Duodenal mucosa (tissue), 2 donors: ENCODE data around the gene CARS2.
"Not testable (repeated sequence)": the region's sequence is repeated elsewhere in the genome, so short reads cannot be mapped to it uniquely, and the experiment has no call there.

Source experiments
- H3K27ac ChIP-seq: one replicate; pipeline ENCODE4 v1.7.0; 2013; ENCODE audit warnings: low read depth, low read length
- H3K27me3 ChIP-seq, 2 donors: one replicate each; pipeline ENCODE4 v1.7.0; 2013; ENCODE audit warnings: low read length in 2 of 2, control low read depth in 1 of 2; ENCODE audit not compliant: insufficient read depth in 2 of 2, control insufficient read depth in 1 of 2
- H3K36me3 ChIP-seq, 2 donors: one replicate each; pipeline ENCODE4 v1.7.0; 2013; ENCODE audit warnings: low read length in 2 of 2, control low read depth in 1 of 2; ENCODE audit not compliant: insufficient read depth in 2 of 2, control insufficient read depth in 1 of 2
- H3K4me1 ChIP-seq, 2 donors: one replicate each; pipeline ENCODE4 v1.7.0; 2013; ENCODE audit warnings: low read length in 2 of 2, control low read depth in 1 of 2; ENCODE audit not compliant: insufficient read depth in 2 of 2, control insufficient read depth in 1 of 2
- H3K4me3 ChIP-seq, 2 donors: one replicate each; pipeline ENCODE4 v1.7.0; 2013; ENCODE audit warnings: low read length in 2 of 2, low read depth in 1 of 2
- H3K9ac ChIP-seq, 2 donors: one replicate each; pipeline ENCODE4 v1.7.0; 2013; ENCODE audit warnings: low read length in 2 of 2, low read depth in 1 of 2
- H3K9me3 ChIP-seq, 2 donors: one replicate each; pipeline ENCODE4 v1.7.0; 2013; ENCODE audit warnings: low read length in 2 of 2, control low read depth in 1 of 2; ENCODE audit not compliant: control insufficient read depth in 1 of 2

Gene CARS2

DNA sequence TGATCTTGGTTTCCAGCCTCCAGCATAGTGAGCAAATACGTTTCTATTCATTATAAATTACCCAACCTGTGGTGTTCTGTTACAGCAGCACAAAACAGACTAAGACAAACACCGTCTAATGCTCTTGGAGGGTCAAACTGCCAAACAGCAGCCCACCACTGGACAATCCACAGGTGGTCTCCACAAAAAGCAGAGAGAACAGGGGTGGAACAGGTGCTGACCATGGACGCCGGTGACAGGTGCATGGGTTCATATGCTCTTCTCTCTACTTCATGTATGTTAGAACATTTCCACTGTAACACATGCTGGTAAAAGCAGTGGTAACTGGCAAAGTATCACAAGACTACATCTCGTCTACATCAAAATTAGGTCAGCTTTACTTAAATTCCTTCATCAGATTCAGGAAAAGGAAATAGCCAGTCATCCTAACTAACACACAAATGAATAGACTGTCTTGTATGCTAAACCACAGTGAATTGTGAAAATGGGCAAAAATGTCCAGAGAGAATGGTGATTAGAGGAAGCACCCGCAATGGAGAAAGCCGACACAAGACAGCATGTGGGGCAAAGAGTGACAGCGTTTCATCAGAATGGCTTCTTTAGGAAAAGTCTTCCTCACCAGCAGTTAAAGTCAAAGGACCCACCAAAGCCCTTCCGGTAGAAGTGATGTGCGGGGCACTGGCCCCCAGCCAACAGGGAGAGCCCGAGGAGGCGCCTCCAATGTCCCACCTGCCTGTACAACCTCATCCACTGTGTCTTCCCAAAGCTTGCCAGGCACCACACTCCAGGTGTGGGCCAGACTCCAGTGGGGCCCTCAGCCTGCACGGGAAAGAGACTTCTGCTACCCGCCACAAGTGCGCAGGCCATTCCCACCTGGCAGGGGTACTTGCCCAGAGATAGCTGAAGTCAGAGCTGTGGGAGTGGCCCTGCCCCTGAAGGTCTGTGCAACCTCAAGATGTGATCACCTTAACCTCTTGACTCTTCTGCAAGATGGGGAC is 6.5 kb downstream of the CARS2 start:
- no peaks in the 10 kb centered on the region for H3K9me3 ChIP-seq
- no peak overlapping the region for H3K4me3 ChIP-seq
- peaks cover 0 to under 1% of the 10 kb centered on the region in 2 donors for H3K4me1 ChIP-seq
- H3K27ac ChIP-seq = no peak overlapping the region
- H3K9ac ChIP-seq = no peak overlapping the region
- H3K36me3 ChIP-seq = peaks cover 20 to 68% of the 10 kb centered on the region in 2 donors
- no peaks in the 10 kb centered on the region for H3K27me3 ChIP-seq

DNA sequence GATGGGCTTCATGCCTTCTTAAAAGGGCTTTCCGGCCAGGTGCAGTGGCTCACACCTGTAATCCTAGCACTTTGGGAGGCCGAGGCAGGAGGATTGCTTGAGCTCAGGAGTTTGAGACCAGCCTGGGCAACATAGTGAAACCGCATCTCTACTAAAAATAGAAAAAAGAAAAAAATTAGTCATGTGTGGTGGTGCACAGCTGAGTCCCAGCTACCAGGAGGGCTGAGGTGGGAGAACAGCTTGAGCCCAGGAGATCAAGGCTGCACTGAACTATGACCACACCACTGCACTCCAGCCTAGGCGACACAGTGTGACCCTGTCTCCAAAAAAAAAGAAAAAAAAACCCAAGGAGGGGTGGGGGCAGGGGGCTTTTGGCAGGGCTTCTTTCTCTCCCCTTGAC is 7.2 kb downstream of the CARS2 start:
- Histone ChIP-seq H3K4me3 (no peak overlapping the region), H3K27me3 (no peaks in the 10 kb centered on the region), H3K27ac (no peak overlapping the region), H3K9me3 (no peaks in the 10 kb centered on the region), H3K4me1 (no peaks in the 10 kb centered on the region), H3K36me3 (peaks cover 17 to 66% of the 10 kb centered on the region in 2 donors), H3K9ac (no peak overlapping the region)

DNA sequence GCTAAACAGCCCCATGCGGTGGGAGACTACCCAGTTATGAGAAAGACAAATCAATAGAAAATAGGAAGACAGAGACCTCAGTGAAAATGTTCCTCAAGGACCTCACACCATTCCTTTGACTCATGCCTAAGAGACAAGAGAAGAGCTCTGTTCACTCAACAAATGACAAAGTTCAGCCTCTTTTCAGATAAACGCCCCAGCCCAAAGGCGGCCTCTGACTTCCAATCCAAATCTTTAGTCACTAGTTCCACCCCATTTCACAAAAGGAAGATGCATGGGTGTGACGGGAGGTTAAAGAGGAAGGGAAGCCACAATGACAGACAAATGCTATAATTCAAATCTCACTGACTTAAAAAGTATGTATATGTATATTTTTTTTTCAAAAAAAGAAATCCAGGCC is 8.1 kb downstream of the CARS2 start:
- no peak overlapping the region for H3K27ac ChIP-seq
- H3K9me3 ChIP-seq = no peaks in the 10 kb centered on the region
- H3K4me1 ChIP-seq = no peaks in the 10 kb centered on the region
- peaks cover 17 to 62% of the 10 kb centered on the region in 2 donors for H3K36me3 ChIP-seq
- H3K4me3 ChIP-seq = no peak overlapping the region
- H3K9ac ChIP-seq = no peak overlapping the region
- no peaks in the 10 kb centered on the region for H3K27me3 ChIP-seq

DNA sequence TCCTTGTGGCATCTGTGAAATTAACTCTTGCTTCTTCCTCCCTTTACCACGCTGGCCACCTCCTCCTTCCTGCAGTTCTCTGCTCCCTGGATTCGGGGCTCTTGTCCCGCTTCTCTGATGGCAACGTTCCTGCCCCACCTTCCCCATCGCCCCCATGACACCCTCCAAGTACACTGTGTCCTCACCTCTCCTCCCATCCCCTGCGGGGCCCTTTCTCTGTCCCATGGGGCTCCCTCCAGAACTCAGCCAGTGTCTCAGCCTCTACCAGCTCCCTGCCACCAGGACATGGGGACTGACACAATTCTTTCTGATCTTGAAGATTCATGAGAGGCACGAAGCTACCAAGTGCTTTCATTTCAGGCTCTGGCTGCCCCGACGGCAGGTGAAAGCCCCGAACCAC is 9.1 kb downstream of the CARS2 start:
- no peak overlapping the region for H3K4me3 ChIP-seq
- H3K9ac ChIP-seq = no peak overlapping the region
- H3K4me1 ChIP-seq = no peaks in the 10 kb centered on the region
- H3K36me3 ChIP-seq = peaks cover 17 to 55% of the 10 kb centered on the region in 2 donors
- no peaks in the 10 kb centered on the region for H3K9me3 ChIP-seq
- no peaks in the 10 kb centered on the region for H3K27me3 ChIP-seq
- no peak overlapping the region for H3K27ac ChIP-seq

DNA sequence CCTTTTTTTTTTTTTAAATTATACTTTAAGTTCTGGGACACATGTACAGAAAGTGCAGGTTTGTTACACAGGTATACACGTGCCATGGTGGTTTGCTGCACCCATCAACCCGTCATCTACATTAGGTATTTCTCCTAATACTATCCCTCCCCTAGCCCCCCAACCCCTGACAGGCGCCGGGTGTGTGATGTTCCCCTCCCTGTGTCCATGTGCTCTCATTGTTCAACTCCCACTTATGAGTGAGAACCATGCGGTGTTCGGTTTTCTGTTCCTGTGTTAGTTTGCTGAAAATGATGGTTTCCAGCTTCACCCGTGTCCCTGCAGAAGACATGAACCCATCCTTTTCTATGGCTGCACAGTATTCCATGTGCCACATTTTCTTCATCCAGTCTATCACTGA is 10.1 kb downstream of the CARS2 start:
- H3K4me3 ChIP-seq, H3K9me3 ChIP-seq, H3K27me3 ChIP-seq, H3K27ac ChIP-seq, H3K4me1 ChIP-seq, H3K9ac ChIP-seq: not testable (repeated sequence)
- peaks cover 16 to 50% of the 10 kb centered on the region in 2 donors for H3K36me3 ChIP-seq

DNA sequence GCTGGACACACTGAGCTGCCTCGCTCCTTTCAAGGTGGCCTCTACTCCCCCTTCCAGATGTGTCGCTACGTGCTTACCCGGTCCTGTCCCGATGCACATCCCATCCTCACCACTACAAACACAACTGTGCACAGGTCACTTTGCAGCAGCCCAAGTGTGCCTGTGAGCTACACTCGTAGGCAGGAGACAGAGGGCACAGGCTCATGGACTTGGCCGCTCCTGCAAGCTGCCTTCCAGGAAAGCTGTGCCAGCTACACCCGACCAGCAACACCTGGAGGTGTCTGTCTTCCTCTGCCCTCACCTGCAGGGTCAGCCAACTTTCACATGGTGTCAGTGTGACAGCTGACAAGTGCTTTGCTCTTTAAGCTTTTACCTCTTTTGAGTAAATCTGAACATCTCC is 15.4 kb downstream of the CARS2 start:
- H3K36me3 ChIP-seq = peaks cover 5 to 37% of the 10 kb centered on the region in 2 donors
- H3K4me1 ChIP-seq = peaks cover 0 to 2% of the 10 kb centered on the region in 2 donors
- H3K27me3 ChIP-seq = no peaks in the 10 kb centered on the region
- no peak overlapping the region for H3K27ac ChIP-seq
- H3K9ac ChIP-seq = no peak overlapping the region
- H3K4me3 ChIP-seq = no peak overlapping the region
- no peaks in the 10 kb centered on the region for H3K9me3 ChIP-seq

DNA sequence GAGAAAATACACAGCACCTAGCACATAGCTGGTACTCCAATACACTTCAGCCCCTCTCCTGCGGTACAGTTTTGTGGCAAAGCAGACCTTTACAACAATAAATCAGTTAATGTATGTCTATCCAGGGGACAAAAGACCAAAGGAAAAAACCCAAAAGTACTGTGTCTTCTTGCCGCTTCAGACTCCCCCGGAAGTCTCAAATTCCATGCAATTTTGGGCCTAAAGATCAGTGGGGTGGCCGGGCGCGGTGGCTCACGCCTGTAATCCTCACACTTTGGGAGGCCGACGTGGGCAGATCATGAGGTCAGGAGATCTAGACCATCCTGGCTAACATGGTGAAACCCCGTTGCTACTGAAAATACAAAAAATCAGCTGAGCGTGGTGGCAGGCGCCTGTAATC is 16.2 kb downstream of the CARS2 start:
- Histone ChIP-seq H3K27me3 (no peaks in the 10 kb centered on the region), H3K4me1 (peaks cover 0 to 6% of the 10 kb centered on the region in 2 donors), H3K9ac (no peak overlapping the region), H3K27ac (no peak overlapping the region), H3K9me3 (no peaks in the 10 kb centered on the region), H3K4me3 (no peak overlapping the region), H3K36me3 (peaks cover 5 to 40% of the 10 kb centered on the region in 2 donors)

DNA sequence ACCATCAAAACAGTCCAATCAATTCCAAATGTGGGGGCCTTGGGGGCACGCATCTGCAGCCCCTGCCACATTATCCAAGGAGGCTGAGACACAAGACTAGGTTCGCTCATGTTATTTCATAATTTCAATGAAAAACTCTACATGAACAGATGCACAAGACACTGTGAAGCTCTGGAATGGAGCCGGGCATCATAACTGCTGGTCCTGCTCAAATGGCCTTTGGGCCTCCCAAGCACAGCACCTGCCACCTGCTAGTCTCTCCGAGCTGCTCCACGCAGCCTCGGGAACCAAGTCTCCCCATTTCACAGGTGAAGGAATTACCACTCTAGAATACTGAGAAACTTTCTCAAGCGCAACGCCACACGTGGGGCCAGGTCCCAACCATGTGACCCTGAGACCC is 16.9 kb downstream of the CARS2 start:
- no peak overlapping the region for H3K4me3 ChIP-seq
- no peaks in the 10 kb centered on the region for H3K9me3 ChIP-seq
- H3K27me3 ChIP-seq = no peaks in the 10 kb centered on the region
- H3K4me1 ChIP-seq = peaks cover 6 to 11% of the 10 kb centered on the region in 2 donors
- H3K9ac ChIP-seq = no peak overlapping the region
- no peak overlapping the region for H3K27ac ChIP-seq
- peaks cover 7 to 40% of the 10 kb centered on the region in 2 donors for H3K36me3 ChIP-seq

DNA sequence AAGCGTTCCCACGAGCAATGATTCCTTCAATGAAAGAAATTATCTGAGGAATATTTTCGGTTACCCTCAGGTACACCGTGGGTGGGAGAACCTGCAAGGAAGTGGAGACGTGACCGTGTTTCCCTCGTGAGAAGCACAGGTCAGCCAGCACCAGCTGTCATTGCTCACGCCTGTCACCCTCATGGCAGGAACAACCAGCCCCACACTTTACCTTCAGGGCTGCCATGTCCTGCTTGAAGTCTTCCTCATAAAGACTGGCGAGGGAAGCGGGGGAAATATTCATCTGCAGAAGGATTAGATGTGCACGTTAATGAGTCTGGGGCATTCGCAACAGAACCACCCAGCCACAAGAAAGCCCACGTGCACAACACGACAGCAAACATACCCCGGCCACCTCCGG is 18.2 kb downstream of the CARS2 start:
- no peak overlapping the region for H3K9ac ChIP-seq
- H3K27ac ChIP-seq = no peak overlapping the region
- no peaks in the 10 kb centered on the region for H3K27me3 ChIP-seq
- H3K36me3 ChIP-seq = peaks cover 12 to 40% of the 10 kb centered on the region in 2 donors
- peaks cover 9 to 16% of the 10 kb centered on the region in 2 donors for H3K4me1 ChIP-seq
- H3K9me3 ChIP-seq = no peaks in the 10 kb centered on the region
- H3K4me3 ChIP-seq = no peak overlapping the region

DNA sequence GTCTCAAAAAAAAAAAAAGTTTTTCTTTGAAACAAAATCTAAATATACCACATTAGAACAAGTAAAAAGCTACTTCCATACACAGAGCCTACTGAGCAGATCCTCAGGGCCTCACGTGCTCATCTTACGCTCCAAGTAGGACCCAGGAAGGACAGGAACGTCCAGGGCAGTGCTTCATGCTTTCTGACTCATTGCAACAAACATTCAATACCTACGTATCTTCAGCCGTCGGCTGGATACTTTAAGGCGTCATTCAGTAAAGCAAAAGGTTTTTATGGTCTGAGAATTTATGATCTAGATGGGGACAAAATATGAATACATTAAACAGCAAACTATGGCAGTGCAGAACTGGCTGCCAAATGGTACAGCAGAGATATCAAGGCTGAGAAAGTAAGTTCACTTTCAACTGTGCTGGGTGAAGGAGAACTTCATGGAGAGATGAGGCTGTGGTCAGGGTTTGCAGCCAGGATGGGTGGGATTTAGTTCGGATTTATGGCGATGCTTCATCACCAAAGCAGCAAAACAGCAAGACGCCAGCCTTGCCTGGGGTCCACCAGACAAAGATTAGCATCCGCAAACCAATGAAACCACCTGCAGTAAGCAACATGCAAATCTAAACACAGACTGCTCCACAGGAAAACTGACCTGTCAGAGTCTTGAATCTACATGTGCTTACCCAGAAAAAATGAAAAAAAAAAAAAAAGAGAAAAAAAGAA is 20.5 kb downstream of the CARS2 start:
- Histone ChIP-seq H3K27ac (no peak overlapping the region), H3K9me3 (no peaks in the 10 kb centered on the region), H3K36me3 (peaks cover 17 to 52% of the 10 kb centered on the region in 2 donors)

More for the DNA sequence above, 20.5 kb downstream of the CARS2 start:
- Histone ChIP-seq H3K4me1 (peaks cover 9 to 16% of the 10 kb centered on the region in 2 donors), H3K9ac (no peak overlapping the region), H3K27me3 (no peaks in the 10 kb centered on the region), H3K4me3 (no peak overlapping the region)
